Measurements from ENCODE around the gene N4BP2.
"Not testable (repeated sequence)": the region's sequence is repeated elsewhere in the genome, so short reads cannot be mapped to it uniquely, and the experiment has no call there.

GRCh38 chr4:40136202-40136601, 79.6 kb downstream of the N4BP2 start:
- TF ChIP-seq, protein P1, sequence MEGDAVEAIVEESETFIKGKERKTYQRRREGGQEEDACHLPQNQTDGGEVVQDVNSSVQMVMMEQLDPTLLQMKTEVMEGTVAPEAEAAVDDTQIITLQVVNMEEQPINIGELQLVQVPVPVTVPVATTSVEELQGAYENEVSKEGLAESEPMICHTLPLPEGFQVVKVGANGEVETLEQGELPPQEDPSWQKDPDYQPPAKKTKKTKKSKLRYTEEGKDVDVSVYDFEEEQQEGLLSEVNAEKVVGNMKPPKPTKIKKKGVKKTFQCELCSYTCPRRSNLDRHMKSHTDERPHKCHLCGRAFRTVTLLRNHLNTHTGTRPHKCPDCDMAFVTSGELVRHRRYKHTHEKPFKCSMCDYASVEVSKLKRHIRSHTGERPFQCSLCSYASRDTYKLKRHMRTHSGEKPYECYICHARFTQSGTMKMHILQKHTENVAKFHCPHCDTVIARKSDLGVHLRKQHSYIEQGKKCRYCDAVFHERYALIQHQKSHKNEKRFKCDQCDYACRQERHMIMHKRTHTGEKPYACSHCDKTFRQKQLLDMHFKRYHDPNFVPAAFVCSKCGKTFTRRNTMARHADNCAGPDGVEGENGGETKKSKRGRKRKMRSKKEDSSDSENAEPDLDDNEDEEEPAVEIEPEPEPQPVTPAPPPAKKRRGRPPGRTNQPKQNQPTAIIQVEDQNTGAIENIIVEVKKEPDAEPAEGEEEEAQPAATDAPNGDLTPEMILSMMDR (IDR thresholded peaks at IDR 0.05) = not testable (repeated sequence)
- not testable (repeated sequence) for TF ChIP-seq REST (IDR thresholded peaks at IDR 0.05; ENCODE audit: insufficient read depth in 1 of 2, low read depth in 2 of 2, low read length in 1 of 2); POLR2AphosphoS5 (IDR thresholded peaks at IDR 0.05; ENCODE audit: low read depth, low read length); SIN3A (IDR thresholded peaks at IDR 0.05; ENCODE audit: borderline replicate concordance, insufficient read depth, low read depth, low read length); TCF7L2 (IDR thresholded peaks at IDR 0.05; ENCODE audit: low read depth, low read length)
